ENCODE results near the gene ADPRHL1.
"Not testable (repeated sequence)": the region's sequence is repeated elsewhere in the genome, so short reads cannot be mapped to it uniquely, and the experiment has no call there.

The ADPRHL1 gene

GRCh38 chr13:113374511-113375175, 78.6 kb downstream of the ADPRHL1 start:
- no peaks in the 10 kb centered on the region for H3K36me3 Mint-ChIP-seq
- no peak for DNase-seq (ENCODE audit: low spot score in 2 of 2)
- no peaks in the 10 kb centered on the region for H3K9me3 Mint-ChIP-seq
- H3K27ac Mint-ChIP-seq, result no peak overlapping the region
- ATAC-seq, result no peak
- H3K4me1 Mint-ChIP-seq, result no peaks in the 10 kb centered on the region
- H3K4me3 Mint-ChIP-seq, result no peak overlapping the region

- H3K4me3 Mint-ChIP-seq, result no peak overlapping the region
- no peaks in the 10 kb centered on the region for H3K36me3 Mint-ChIP-seq
- DNase-seq (ENCODE audit: low spot score in 2 of 2), result no peak
- H3K4me1 Mint-ChIP-seq, result no peaks in the 10 kb centered on the region
- no peaks in the 10 kb centered on the region for H3K9me3 Mint-ChIP-seq
- no peak overlapping the region for H3K27ac Mint-ChIP-seq
- no peak for ATAC-seq
Measured at GRCh38 chr13:113373811-113374485, 79.3 kb downstream of the ADPRHL1 start.

GRCh38 chr13:113371701-113372100, 81.6 kb downstream of the ADPRHL1 start:
- not testable (repeated sequence) for H3K27ac Mint-ChIP-seq; ATAC-seq; DNase-seq (ENCODE audit: low spot score in 2 of 2); H3K4me1 Mint-ChIP-seq; H3K36me3 Mint-ChIP-seq; H3K4me3 Mint-ChIP-seq; H3K9me3 Mint-ChIP-seq

GRCh38 chr13:113371061-113371460, 82.2 kb downstream of the ADPRHL1 start:
- DNase-seq (ENCODE audit: low spot score in 2 of 2) (no peak), ATAC-seq (no peak)
- Mint-ChIP-seq H3K36me3 (no peaks in the 10 kb centered on the region), H3K4me3 (no peak overlapping the region), H3K9me3 (no peaks in the 10 kb centered on the region), H3K27ac (no peak overlapping the region), H3K4me1 (no peaks in the 10 kb centered on the region)

- H3K4me1 Mint-ChIP-seq, result peaks cover 6% of the 10 kb centered on the region
- no peak overlapping the region for H3K4me3 Mint-ChIP-seq
- no peaks in the 10 kb centered on the region for H3K9me3 Mint-ChIP-seq
- no peak for DNase-seq (ENCODE audit: low spot score in 2 of 2)
- ATAC-seq, result no peak
- H3K36me3 Mint-ChIP-seq, result no peaks in the 10 kb centered on the region
- H3K27ac Mint-ChIP-seq, result no peak overlapping the region
Measured at GRCh38 chr13:113369881-113370280, 83.4 kb downstream of the ADPRHL1 start.

GRCh38 chr13:113369189-113369588, 84.1 kb downstream of the ADPRHL1 start:
- no peaks in the 10 kb centered on the region for H3K9me3 Mint-ChIP-seq
- DNase-seq (ENCODE audit: low spot score in 2 of 2), result no peak
- H3K27ac Mint-ChIP-seq, result no peak overlapping the region
- no peak for ATAC-seq
- H3K4me3 Mint-ChIP-seq, result no peak overlapping the region
- peaks cover 6% of the 10 kb centered on the region for H3K4me1 Mint-ChIP-seq
- H3K36me3 Mint-ChIP-seq, result no peaks in the 10 kb centered on the region

- not testable (repeated sequence) for H3K36me3 Mint-ChIP-seq; DNase-seq (ENCODE audit: low spot score in 2 of 2); H3K27ac Mint-ChIP-seq; H3K4me3 Mint-ChIP-seq; H3K4me1 Mint-ChIP-seq; ATAC-seq; H3K9me3 Mint-ChIP-seq
Measured at GRCh38 chr13:113368353-113368752, 84.9 kb downstream of the ADPRHL1 start.

- DNase-seq (ENCODE audit: low spot score in 2 of 2) (no peak), ATAC-seq (no peak)
- Mint-ChIP-seq H3K9me3 (no peaks in the 10 kb centered on the region), H3K4me1 (peaks cover 6% of the 10 kb centered on the region), H3K36me3 (peaks cover 2% of the 10 kb centered on the region), H3K4me3 (no peak overlapping the region), H3K27ac (no peak overlapping the region)
Measured at GRCh38 chr13:113367771-113368170, 85.5 kb downstream of the ADPRHL1 start.

- H3K36me3 Mint-ChIP-seq, result peaks cover 6% of the 10 kb centered on the region
- DNase-seq (ENCODE audit: low spot score in 2 of 2) (no peak), ATAC-seq (no peak)
- H3K9me3 Mint-ChIP-seq, result no peaks in the 10 kb centered on the region
- peaks cover 6% of the 10 kb centered on the region for H3K4me1 Mint-ChIP-seq
- no peak overlapping the region for H3K27ac Mint-ChIP-seq
- H3K4me3 Mint-ChIP-seq, result no peak overlapping the region
Measured at GRCh38 chr13:113367020-113367560, 86.2 kb downstream of the ADPRHL1 start.

- Mint-ChIP-seq H3K36me3 (peaks cover 6% of the 10 kb centered on the region), H3K4me1 (peaks cover 6% of the 10 kb centered on the region), H3K9me3 (no peaks in the 10 kb centered on the region), H3K27ac (no peak overlapping the region), H3K4me3 (peak overlapping the region; percentile 58)
- ATAC-seq (peak; percentile 6), DNase-seq (ENCODE audit: low spot score in 2 of 2) (no peak)
Measured at GRCh38 chr13:113365971-113366588, 87.2 kb downstream of the ADPRHL1 start.

- H3K27ac Mint-ChIP-seq, result no peak overlapping the region
- peaks cover 6% of the 10 kb centered on the region for H3K36me3 Mint-ChIP-seq
Measured at GRCh38 chr13:113365583-113365970, 87.7 kb downstream of the ADPRHL1 start.

GRCh38 chr13:113364901-113365582, 88.2 kb downstream of the ADPRHL1 start:
- ATAC-seq (no peak), DNase-seq (ENCODE audit: low spot score in 2 of 2) (no peak)
- no peaks in the 10 kb centered on the region for H3K9me3 Mint-ChIP-seq
- H3K36me3 Mint-ChIP-seq, result peaks cover 6% of the 10 kb centered on the region
- no peak overlapping the region for H3K27ac Mint-ChIP-seq
- peaks cover 6% of the 10 kb centered on the region for H3K4me1 Mint-ChIP-seq
- peak overlapping the region; percentile 58 for H3K4me3 Mint-ChIP-seq

More at GRCh38 chr13:113365583-113365970, 87.7 kb downstream of the ADPRHL1 start:
- Mint-ChIP-seq H3K4me1 (peaks cover 6% of the 10 kb centered on the region), H3K9me3 (no peaks in the 10 kb centered on the region), H3K4me3 (peak overlapping the region; percentile 58)
- ATAC-seq (no peak), DNase-seq (ENCODE audit: low spot score in 2 of 2) (no peak)

GRCh38 chr13:113364311-113364889, 88.9 kb downstream of the ADPRHL1 start:
- Mint-ChIP-seq H3K36me3 (peaks cover 6% of the 10 kb centered on the region), H3K4me1 (peaks cover 6% of the 10 kb centered on the region), H3K27ac (no peak overlapping the region), H3K4me3 (peak overlapping the region; percentile 58), H3K9me3 (no peaks in the 10 kb centered on the region)
- DNase-seq (ENCODE audit: low spot score in 2 of 2) (no peak), ATAC-seq (no peak)

- DNase-seq (ENCODE audit: low spot score in 2 of 2), result no peak
- Mint-ChIP-seq H3K36me3 (peaks cover 6% of the 10 kb centered on the region), H3K27ac (no peak overlapping the region), H3K9me3 (no peaks in the 10 kb centered on the region), H3K4me3 (no peak overlapping the region), H3K4me1 (peaks cover 6% of the 10 kb centered on the region)
- ATAC-seq, result peak; percentile 44
Measured at GRCh38 chr13:113361406-113361805, 91.9 kb downstream of the ADPRHL1 start.

- Mint-ChIP-seq H3K36me3 (peaks cover 6% of the 10 kb centered on the region), H3K27ac (no peak overlapping the region), H3K4me3 (no peak overlapping the region), H3K4me1 (peaks cover 2% of the 10 kb centered on the region), H3K9me3 (no peaks in the 10 kb centered on the region)
- DNase-seq (ENCODE audit: low spot score in 2 of 2), result no peak
- ATAC-seq, result no peak
Measured at GRCh38 chr13:113360446-113360845, 92.8 kb downstream of the ADPRHL1 start.
